Ovary (tissue), 3 donors: Measurements from ENCODE around the gene FARP1.

Source experiments
- CTCF ChIP-seq, 3 donors: fragments of 450-650 bp in 2 of 3; fragments of 200-600 bp in 1 of 3; IDR thresholded peaks; one replicate each; pipeline versions ENCODE4 v1.5.1 to v1.8.0; 2016 to 2022; ENCODE audit warnings: antibody characterized with exemption in 3 of 3, mild to moderate bottlenecking in 1 of 3
- EP300 ChIP-seq: sonication (generic); formaldehyde crosslinking; IDR thresholded peaks from one replicate; pipeline ENCODE4 v1.6.1; 2017; ENCODE audit warnings: antibody characterized with exemption
- donor health status: DM: no; HTN: no; CAD: no.

GRCh38 chr13:98407575-98407974 lies 264.7 kb downstream of the FARP1 start:
- TF ChIP-seq CTCF (IDR thresholded peaks at IDR 0.05), result no peak
- TF ChIP-seq EP300, result no peak
